Mucosa of rectum (tissue), 2 donors: Measurements from ENCODE around the gene PAK6.

Source experiments
- H3K27ac ChIP-seq, 2 donors: one replicate each; pipeline ENCODE4 v1.7.0; 2013; ENCODE audit warnings: inconsistent platforms in 2 of 2, low read depth in 2 of 2, low read length in 2 of 2
- H3K27me3 ChIP-seq, 2 donors: one replicate each; pipeline ENCODE4 v1.7.0; 2013; ENCODE audit warnings: low read length in 2 of 2; ENCODE audit not compliant: control insufficient read depth in 2 of 2, insufficient read depth in 2 of 2
- H3K36me3 ChIP-seq, 2 donors: one replicate each; pipeline ENCODE4 v1.7.0; 2013; ENCODE audit warnings: low read length in 2 of 2; ENCODE audit not compliant: control insufficient read depth in 2 of 2, insufficient read depth in 2 of 2
- H3K4me1 ChIP-seq, 2 donors: one replicate each; pipeline ENCODE4 v1.7.0; 2013; ENCODE audit warnings: low read length in 2 of 2, mild to moderate bottlenecking in 1 of 2; ENCODE audit not compliant: control insufficient read depth in 2 of 2, insufficient read depth in 2 of 2
- H3K4me3 ChIP-seq, 2 donors: one replicate each; pipeline ENCODE4 v1.7.0; 2013; ENCODE audit warnings: low read length in 2 of 2
- H3K9ac ChIP-seq, 2 donors: one replicate each; pipeline ENCODE4 v1.7.0; 2013; ENCODE audit warnings: low read length in 2 of 2, low read depth in 1 of 2, mild to moderate bottlenecking in 1 of 2
- H3K9me3 ChIP-seq, 2 donors: one replicate each; pipeline ENCODE4 v1.7.0; 2013; ENCODE audit warnings: low read length in 2 of 2; ENCODE audit not compliant: control insufficient read depth in 2 of 2
- donor health status: healthy.
- donor health status: Normal muscosa, but diverticular disease.

Gene PAK6

GRCh38 chr15:40238532-40239403 is at the start of gene PAK6:
TSS of gene PAK6 (plus strand) at chr15:40239063. CDS start at chr15:40264786, 25,723 bp downstream.
- peaks cover 3 to 4% of the 10 kb centered on the region in 2 donors for H3K27me3 ChIP-seq
- H3K4me1 ChIP-seq, result peaks cover 3 to 8% of the 10 kb centered on the region in 2 donors
- no peaks in the 10 kb centered on the region for H3K36me3 ChIP-seq
- H3K9me3 ChIP-seq, result no peaks in the 10 kb centered on the region
- H3K9ac ChIP-seq, result peak within 1 kb of the TSS in 1 of 2 donors; percentile 57
- peak within 1 kb of the TSS; percentile 44 to 49 for H3K4me3 ChIP-seq
- no peak within 1 kb of the TSS for H3K27ac ChIP-seq

DNA sequence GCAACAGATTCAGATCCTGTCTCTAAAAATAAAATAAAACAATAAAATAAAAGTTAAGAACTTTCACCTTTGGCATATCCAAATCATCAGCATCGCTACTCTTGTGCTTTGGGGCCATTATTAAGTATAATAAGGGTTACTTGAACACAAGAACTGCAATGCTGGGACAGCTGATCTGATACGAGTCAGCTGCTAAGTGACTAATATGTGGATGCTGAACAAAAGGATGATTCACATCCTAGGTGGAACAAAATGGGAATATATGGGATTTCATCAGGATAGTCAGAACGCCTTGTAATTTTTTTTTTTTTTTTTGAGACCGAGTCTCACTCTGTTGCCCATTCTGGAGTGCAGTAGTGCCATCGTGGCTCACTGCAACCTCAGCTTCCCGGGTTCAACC is 48.3 kb upstream of the PAK6 start:
- Histone ChIP-seq H3K36me3 (peaks cover 0 to 3% of the 10 kb centered on the region in 2 donors), H3K9ac (no peak overlapping the region)

DNA sequence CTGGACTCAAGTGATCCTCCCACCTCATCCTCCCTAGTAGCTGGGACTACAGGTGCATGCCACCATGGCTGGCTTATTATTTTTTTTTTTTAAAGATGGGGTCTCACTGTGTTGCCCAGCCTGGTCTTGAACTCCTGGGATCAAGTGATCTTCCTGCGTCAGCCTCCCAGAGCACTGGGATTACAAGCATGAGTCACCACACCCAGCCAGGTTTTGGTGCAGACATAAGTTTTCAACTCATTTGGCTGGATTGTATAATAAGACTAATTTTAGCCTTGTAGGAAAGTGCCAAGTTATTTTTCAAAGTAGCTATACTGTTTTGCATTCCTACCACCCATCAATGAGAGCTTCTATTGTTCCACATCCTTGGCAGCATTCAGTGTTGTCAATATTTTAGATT is 45.9 kb upstream of the PAK6 start:
- Histone ChIP-seq H3K9ac (no peak overlapping the region), H3K36me3 (peaks cover 0 to 3% of the 10 kb centered on the region in 2 donors), H3K9me3 (no peaks in the 10 kb centered on the region), H3K4me1 (no peaks in the 10 kb centered on the region), H3K27ac (no peak overlapping the region), H3K27me3 (no peaks in the 10 kb centered on the region), H3K4me3 (no peak overlapping the region)

More for the DNA sequence above, 48.3 kb upstream of the PAK6 start:
- H3K9me3 ChIP-seq, result no peaks in the 10 kb centered on the region
- H3K4me1 ChIP-seq, result no peaks in the 10 kb centered on the region
- no peak overlapping the region for H3K27ac ChIP-seq
- H3K4me3 ChIP-seq, result no peak overlapping the region
- no peaks in the 10 kb centered on the region for H3K27me3 ChIP-seq

GRCh38 chr15:40197434-40197833 is 41.4 kb upstream of the PAK6 start:
- Histone ChIP-seq H3K9me3 (no peaks in the 10 kb centered on the region), H3K4me3 (no peak overlapping the region), H3K27me3 (no peaks in the 10 kb centered on the region), H3K4me1 (no peaks in the 10 kb centered on the region), H3K9ac (no peak overlapping the region), H3K36me3 (peaks cover 0 to 7% of the 10 kb centered on the region in 2 donors), H3K27ac (no peak overlapping the region)

- H3K9me3 ChIP-seq, result no peaks in the 10 kb centered on the region
- H3K4me1 ChIP-seq, result no peaks in the 10 kb centered on the region
- peaks cover 0 to 7% of the 10 kb centered on the region in 2 donors for H3K36me3 ChIP-seq
- H3K27me3 ChIP-seq, result no peaks in the 10 kb centered on the region
- H3K9ac ChIP-seq, result no peak overlapping the region
- H3K4me3 ChIP-seq, result no peak overlapping the region
- no peak overlapping the region for H3K27ac ChIP-seq
Observed at GRCh38 chr15:40198355-40199085, 40.3 kb upstream of the PAK6 start.

DNA sequence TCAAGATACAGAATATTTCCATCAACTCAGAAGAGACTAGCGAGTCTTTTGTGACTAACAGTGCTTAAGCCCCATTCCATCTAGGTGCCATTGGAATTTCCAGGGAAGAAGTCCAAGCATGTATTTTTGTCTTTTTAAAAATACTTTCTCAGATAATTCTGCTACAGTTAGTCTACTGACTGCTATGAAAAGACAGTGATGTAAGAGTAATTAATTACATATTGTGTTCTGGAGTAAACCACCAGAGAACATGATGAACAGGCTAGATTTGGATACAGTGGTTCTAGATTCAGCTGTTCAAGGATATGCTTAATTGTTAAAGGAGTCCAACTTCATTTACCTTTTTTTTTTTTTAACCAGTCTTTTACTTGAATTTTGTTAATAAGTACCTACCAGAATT is 34.8 kb upstream of the PAK6 start:
- Histone ChIP-seq H3K27ac (no peak overlapping the region), H3K4me3 (no peak overlapping the region), H3K4me1 (no peaks in the 10 kb centered on the region), H3K36me3 (peaks cover 0 to 7% of the 10 kb centered on the region in 2 donors), H3K9ac (no peak overlapping the region), H3K27me3 (no peaks in the 10 kb centered on the region), H3K9me3 (no peaks in the 10 kb centered on the region)

DNA sequence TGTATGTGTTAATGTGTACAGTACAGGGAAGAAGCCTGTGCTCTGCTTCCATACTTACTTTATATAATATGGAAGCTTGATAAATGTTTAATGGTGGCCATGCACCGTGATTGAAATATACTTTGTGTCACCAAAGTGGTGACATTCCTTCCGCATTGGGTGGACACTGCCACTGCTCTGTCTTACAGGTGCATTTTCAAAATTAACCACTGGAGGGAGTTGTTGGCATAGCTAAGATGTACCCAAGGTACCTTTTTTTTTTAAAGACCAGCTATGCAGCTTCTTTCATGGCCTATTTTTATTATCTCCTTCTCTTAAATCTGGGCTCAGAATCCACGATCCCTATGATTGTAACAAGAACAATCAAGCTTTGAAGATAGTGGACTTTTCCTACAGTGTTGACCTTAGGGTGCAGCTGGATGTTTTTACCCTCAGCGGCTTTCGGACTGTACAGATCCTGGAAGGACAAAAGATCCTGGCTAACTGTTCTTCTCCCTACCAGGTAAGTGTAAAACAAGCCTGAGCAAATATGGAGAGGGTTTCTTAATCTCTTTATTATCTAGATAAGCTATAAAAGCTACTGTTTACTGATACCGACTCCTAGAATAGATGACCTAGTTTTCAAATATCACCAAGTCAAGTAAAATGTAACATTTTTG is 21.6 kb upstream of the PAK6 start:
- H3K9ac ChIP-seq, result no peak overlapping the region
- H3K4me1 ChIP-seq, result peaks cover 0 to 3% of the 10 kb centered on the region in 2 donors
- H3K27ac ChIP-seq, result no peak overlapping the region
- no peaks in the 10 kb centered on the region for H3K9me3 ChIP-seq
- no peaks in the 10 kb centered on the region for H3K36me3 ChIP-seq
- H3K4me3 ChIP-seq, result no peak overlapping the region
- H3K27me3 ChIP-seq, result no peaks in the 10 kb centered on the region

DNA sequence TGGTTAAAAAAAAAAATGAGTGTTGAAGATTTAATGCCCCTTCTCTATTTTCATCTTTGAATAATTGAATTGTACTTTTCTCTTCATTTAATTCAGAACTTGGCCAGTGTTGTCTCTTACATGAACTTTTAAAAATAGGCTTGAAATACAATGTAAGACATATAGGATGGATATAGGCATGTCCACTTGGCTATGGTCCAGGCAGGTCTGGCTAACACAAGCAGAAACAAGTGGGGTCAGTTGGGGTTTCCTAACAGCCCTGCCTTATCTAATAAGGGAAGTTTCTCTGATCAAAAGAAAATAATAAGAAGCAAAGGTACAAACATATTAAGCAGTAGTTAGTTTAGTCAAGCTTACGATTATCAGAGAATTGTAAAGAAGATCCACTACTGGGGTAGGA is 19.1 kb upstream of the PAK6 start:
- Histone ChIP-seq H3K4me1 (peaks cover 0 to 3% of the 10 kb centered on the region in 2 donors), H3K9ac (no peak overlapping the region), H3K27me3 (no peaks in the 10 kb centered on the region), H3K36me3 (no peaks in the 10 kb centered on the region), H3K27ac (no peak overlapping the region), H3K9me3 (no peaks in the 10 kb centered on the region), H3K4me3 (no peak overlapping the region)

GRCh38 chr15:40222131-40222530 is 16.7 kb upstream of the PAK6 start:
- no peaks in the 10 kb centered on the region for H3K9me3 ChIP-seq
- no peaks in the 10 kb centered on the region for H3K36me3 ChIP-seq
- no peak overlapping the region for H3K9ac ChIP-seq
- no peak overlapping the region for H3K4me3 ChIP-seq
- H3K27ac ChIP-seq, result no peak overlapping the region
- H3K27me3 ChIP-seq, result no peaks in the 10 kb centered on the region
- H3K4me1 ChIP-seq, result peaks cover 0 to 3% of the 10 kb centered on the region in 2 donors

DNA sequence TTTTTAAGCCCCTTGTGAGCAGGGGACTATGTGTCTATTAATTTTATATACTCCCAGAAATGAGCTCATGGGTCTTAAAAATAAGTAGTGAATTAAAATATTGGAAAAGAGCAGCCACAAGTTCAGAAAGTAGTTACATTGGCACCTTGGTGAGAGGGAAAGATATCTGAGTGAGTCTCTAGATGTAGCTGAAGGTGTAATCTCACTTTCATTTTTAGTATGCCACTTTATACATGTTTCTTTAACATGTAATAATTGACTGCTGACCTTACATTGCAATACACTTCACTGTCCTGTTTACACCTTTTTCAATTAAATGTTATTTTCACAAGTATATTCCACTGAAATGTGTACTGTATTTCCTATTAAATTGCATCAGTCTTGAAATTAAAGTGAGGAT is 12.1 kb upstream of the PAK6 start:
- no peaks in the 10 kb centered on the region for H3K36me3 ChIP-seq
- H3K27me3 ChIP-seq, result no peaks in the 10 kb centered on the region
- H3K9me3 ChIP-seq, result no peaks in the 10 kb centered on the region
- H3K4me3 ChIP-seq, result no peak overlapping the region
- H3K27ac ChIP-seq, result no peak overlapping the region
- no peaks in the 10 kb centered on the region for H3K4me1 ChIP-seq
- H3K9ac ChIP-seq, result no peak overlapping the region
